Ammon's horn (tissue), 1 donor: Measurements from ENCODE around the gene PSMB7.

Experiments used
- DNase-seq: peaks from one replicate; pipeline ENCODE4 v3.0.0-alpha.2; 2016; ENCODE audit warnings: low spot score

PSMB7 gene

DNA sequence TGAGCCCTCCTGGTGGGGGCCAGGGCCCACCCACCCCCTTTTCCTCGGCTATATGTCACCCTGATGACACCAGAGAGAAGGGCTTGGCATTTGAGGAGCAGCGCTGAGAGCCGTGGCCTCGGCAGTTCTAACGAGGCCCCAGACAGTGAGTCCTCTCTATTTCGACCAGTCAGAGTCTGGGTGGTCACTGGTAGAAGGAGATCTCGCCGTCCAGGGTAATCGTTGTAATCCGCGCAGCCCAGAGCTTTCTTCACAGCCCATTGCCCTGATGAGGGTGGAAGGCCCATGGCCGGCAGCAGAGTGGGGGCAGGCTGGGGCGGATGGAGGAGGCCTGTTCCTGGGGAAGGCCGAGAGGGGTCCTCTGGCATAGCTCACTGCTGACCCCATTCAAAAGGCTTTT, 70.2 kb downstream of the PSMB7 start:
- no peak for DNase-seq

DNA sequence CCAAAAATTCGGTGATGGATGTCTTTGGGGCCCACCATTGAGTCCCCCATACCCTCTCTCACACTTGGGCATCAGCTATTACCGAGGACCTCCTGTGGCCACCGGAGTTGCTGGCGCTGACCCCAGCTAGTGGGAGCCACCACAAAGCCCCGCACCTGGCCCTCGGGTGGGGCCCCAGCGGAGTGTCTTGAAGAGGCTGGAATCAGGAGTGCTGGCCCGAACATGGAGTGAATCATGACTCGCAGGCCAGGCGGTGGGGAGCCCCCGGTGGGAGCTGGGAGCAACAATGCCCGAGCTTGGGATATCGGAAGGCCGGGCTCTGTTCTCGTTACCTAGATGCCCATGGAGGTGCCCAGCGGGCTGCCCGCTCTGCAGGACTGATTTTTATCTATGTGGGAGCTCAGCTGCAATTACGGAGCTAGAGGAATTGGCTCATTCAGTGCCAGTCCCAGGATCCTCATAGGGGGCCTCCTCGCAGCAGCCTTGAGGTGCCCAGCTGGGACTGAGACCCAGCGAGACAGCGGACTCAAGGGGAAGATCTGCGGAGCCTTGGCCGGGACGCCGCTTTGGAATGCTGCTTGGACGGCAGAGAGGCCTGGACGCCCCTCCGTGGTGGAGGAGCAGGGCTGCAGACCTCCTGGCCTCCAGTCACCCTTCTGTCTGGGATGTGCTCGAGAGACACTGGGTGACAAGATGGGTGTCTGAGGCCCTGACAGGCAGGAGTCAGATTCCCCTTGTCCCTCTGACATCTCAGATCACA, 70.8 kb downstream of the PSMB7 start:
- no peak for DNase-seq

DNA sequence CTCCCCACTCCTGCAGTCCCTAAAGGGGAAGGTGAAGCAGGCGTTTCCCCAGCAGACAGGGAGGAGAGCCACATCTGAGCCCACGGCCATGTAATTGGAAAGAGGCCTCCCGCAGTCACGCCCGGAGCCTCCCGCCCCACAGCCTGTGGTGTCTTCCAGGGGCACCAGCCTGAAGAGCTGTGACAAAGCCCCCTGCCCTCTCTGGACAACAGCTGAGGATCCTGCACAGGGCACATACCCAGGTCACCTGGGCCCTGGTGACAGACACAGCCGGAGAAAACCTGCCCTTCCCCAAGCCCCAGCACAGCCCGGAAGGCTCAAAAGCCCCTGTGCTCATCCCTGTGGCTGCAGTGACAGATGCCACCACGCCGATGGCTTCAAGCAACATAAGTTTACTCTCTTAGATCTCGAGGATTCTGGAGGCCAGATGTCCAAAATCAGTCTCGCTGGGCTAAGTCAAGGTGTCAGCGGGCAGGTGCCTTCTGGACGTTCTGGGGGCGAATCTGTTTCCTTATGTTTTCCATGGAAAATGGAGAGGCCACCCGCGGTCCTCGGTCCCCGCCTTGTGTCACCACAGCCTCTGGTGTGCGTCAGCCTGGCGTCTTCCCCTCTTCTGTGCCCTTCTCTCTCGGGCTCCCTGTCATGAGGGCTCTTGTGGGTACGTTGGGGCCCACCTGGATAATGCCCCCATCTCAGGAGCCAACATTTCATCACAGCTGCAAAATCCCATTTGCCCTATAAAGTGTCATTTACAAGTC, 71.5 kb downstream of the PSMB7 start:
- DNase-seq: no peak

DNA sequence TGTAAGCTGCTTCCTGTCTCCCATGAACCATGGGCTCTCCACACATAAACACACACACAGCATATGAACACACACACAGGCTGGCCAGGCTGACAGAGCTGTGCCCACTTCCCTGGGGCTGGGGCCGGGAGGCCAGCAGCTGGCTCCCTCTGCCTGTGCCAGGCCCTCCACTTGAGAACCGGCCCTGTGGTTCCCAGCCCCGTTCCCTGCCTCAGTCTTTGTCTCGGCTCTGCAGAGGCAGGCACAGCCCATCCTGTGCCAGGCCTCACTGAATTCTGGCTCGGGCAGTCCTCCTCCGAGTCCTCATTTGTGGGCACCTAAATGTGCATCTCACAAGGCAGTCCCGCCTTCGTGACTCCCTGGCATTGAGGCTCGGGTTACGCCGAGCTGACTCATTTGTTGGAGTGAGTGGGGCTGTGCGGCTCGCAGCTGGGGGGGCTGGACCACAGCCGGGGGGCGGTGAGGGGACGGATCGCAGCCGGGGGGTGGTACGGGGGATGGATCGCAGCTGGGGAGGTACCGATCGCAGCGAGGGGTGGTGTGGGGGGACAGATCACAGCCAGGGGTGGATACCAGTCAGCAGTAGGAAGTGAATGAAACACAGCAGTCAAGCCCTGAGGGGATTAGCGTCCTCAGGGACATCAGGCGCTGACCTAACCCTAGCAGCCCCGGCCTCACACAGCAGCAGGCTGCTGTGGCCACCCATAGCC, 72.3 kb downstream of the PSMB7 start:
- peak; percentile 80 for DNase-seq

DNA sequence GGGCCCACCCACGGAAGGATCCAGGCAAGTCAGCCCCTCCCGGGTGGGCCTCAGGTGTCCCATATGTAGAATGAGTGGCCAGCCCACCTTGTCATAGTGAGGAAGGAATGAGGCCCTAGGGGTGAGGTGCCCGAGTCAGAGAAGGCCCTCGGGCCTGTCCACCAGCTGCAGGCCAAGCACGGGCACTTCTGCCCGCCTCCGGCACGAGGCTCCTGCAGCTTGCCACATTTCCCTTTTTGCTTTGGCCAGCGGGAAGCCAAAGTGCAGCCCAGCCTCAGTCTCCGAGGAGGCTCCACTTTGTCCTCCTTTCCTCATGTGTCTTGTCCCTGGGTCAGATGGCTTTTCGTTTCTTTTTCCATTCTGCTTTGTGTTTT, 72.9 kb downstream of the PSMB7 start:
- no peak for DNase-seq

DNA sequence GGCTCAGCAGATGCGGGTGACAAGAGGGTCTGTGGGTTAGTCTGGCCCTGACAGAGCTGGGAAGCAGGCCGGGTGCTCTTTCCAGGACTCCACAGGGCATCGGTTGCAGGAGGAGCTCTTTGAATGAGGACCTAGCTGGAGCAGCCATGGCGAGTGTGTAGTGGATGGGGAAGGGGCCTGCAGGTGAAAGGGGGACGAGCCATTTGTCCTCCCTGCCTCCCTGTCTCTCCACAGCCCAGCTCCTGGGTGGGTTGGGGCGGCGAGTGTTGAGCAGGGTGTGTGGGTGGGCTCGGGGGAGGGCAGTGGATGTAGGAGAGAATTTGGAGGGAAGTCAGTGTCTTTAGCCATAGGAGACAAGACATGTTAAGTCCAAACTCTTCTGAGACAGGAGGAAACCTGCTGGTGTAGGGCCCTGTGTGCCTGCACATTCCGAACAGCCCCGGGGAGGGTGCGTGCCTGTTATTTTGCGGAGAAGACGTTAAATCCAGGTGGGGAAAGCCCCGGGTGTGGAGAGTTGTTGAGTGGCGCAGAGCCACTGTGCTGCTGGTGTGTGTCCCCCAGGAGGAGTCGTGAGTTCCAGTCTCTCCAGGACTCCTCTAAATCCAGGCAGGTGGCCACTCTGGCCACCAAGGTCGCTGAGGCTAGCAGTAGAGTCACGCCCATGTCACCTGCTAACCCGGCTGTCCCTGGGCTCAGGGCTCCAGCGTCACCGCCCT, 73.6 kb downstream of the PSMB7 start:
- DNase-seq: no peak

DNA sequence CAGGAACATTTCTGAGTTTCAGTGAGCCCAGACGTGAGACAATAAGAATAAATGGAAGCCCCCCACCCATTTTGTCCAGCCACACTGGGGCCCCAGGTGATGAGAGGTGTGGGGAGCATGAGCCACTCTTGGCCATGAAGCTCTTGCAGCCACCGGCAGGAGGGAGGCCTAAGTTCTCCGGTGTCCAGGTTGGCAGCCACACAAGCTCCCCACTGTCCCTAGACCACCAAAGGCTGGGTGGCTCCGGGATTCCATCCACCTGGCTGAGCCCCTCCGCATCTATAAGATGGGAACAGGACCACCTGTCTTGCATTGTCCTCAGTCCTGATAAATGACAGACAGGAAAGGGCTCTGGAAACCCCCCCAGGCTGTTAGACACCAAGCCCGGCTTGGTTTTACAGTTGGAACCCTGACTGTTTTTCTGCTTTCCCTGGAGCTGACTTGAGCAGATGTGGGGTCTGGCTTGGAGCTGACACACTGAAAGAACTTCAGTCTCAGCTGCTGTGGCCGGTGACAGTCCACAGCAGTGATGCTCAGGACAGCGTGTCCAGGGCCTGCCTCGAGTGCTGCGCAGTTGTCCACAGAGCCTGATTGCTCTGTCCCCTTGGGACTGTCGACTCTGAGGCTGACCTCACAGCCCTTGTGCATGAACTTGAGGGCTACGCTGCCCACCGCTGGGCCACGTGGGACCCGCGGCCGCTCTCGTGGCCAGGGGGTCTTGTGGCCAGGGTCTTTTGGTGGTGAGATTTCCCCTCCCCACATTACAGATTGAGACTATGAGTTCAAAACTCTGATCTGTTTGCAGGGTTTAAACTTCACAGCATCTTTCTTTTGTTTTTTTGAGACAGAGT, 74.8 kb downstream of the PSMB7 start:
- no peak for DNase-seq

DNA sequence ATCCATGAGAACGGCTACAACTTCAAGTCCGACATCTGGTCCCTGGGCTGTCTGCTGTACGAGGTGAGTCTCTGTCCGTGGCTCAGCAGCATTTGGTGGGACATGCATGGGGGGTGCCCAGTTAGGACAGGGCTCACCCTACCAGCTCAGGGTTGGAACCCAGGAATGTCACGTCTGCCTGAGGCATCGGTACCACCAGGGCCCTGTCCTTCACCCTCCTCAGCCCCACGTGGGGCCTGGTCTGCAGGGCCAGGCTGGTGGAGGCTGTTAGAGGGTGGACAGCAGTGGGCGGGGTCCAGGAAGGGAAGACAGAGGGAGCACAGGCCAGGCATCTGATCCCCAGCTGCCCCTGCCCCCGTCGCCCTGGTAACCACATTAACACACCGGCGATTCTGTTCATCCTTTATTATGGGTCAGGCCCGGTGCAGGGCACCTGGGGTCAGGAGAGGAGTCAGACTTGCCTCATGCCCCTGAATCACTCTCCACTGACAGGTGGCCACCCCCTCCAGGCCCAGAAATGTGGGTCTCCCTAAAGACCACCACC, 75.6 kb downstream of the PSMB7 start:
- DNase-seq: no peak

DNA sequence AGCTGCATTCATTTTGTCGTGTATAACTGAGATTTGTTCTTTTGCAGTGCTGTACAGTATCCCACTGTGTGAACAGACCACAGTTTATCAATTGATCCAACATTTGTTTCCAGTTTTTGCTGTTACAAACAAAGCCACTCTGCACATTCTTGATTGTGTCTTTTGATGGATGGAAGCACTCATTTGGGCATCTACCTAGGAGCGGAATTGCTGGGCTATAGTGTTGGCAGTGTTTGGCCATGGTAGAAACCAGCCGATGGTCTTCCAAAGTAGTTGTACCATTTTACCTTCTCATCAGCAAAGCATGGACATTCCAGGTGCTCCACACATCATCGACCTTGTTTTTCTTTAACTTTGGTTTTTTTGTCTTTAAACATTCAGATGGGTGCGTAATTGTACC, 77.7 kb downstream of the PSMB7 start:
- DNase-seq: no peak

DNA sequence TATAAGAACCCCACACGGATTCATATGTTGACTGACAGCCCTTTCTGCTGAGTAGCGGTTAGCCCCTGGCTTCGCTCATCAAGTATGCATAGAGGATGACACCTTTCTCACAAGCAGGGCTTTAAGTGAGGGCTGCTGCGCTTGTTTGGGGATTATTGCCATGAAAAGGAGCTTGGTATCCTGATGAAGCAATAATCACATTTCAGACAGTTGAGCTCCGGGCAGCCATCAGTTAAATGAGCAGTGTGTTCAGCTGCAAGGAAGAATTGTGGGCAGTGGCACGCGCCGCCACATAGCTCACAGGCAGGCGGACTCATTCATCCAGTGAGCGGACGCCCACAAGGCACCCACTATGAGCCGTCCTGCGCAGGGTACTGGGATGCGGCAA, 79.9 kb downstream of the PSMB7 start:
- DNase-seq: no peak

DNA sequence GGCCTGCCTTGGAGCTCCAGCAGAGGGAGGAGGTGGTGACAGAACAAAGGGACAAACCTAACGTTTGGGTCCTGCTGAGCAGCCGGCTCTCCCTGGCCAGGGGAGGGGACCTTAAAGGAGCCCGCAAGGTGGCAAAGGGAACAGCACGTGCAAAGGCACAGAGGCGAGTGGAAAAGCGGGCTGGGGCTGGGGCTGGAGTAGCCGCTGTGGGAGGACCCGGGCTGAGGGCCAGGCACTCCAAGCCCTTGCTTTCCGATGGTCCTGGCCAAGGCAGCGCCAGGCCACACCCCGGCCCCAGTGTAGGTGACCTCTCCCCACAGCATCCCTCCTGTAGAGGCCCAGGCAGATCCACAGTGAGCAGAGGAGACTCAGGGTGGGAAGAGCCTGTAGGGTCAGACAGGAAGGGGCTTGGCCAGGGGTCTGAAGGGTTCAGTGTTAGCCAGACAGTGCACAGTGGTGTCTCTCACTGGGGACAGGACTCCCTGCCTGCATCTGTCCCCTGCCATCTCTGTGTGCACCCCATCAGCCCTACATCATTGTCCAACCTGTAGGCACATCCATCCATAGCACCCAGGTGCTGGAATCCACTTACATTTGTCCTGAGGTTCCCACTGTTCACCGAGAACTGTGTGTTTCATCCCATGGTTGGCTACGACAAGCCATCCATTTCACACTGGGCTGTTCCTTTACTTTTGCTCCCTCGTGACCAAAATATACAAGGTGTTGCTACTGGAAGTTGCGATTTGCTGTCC, 80.5 kb downstream of the PSMB7 start:
- no peak for DNase-seq

DNA sequence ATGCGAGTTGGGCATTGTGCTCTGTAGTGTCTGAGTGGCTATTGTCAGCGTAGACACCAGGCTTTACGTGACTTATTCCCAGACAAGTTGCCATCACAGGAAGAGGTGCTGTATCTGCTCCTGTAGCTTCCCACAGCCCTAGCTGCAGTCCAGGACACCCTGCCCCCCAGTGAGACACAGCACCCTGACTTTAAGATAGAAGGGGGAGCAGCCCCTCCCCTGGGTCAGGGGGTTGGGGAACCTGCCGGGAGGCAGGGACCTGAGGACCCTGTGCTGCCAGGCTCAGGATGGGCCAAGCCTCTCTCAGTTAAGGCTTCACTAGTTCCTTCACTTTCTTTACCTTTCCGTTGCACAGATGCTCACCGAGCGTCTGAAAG, 82.1 kb downstream of the PSMB7 start:
- no peak for DNase-seq

DNA sequence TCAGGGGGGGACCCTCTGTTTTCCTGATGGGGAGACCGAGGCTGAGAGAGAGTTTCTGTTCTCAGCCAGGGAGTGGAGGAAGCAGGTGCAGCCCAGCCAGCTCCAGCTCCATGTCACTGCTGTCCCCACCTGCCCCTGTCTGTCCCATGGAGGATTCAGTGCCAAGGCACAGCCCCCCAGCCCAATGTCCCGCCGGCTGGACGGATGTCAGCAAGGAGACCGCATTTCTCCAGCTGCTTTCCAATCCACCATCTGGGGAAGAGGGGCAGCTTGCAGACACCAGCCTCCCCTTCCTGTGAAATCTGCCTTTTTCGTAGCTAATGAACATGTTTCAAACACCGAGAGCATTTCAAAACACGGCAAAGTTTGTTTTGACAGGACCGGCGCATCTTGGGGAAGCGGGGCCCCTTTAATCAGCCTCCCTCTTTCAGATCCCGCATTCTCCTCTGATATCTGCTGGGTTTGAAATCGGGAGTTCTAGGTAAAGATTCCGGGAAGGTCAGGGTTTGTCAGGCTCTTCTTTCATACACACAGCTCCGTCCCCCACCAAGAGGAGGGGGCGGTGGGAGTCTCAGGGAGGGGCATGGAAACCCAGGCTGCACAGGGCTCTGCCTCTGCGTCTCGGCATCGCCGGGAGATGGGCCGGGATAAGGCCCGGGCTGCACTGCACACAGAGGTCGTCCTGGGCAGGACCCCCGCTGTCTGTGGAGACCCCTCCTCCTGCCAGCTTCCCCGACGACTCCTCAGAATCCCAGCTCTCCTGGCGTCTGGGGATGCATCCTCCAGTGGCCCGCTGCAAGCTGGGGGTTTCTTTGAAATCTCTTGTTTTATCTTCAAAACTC, 82.7 kb downstream of the PSMB7 start:
- no peak for DNase-seq

DNA sequence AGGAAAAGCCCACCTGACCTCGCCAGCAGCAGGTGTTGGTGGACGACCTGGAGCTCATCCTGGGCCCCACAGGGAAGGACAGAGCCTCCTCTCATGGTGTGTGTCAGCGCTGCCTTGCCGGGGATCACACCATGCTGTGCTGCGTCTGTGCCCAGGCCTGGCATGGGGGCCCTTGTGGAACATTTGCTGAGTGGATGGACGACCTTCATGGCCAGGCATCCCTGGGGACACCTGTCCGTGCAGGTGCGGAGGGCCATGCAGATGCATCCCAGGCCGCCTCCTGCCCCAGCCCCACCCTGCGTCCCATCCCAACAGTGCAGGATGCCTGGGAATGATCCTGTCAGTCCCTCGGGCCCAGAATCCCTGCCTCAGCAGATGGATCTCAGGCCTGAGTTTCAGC, 83.7 kb downstream of the PSMB7 start:
- no peak for DNase-seq

DNA sequence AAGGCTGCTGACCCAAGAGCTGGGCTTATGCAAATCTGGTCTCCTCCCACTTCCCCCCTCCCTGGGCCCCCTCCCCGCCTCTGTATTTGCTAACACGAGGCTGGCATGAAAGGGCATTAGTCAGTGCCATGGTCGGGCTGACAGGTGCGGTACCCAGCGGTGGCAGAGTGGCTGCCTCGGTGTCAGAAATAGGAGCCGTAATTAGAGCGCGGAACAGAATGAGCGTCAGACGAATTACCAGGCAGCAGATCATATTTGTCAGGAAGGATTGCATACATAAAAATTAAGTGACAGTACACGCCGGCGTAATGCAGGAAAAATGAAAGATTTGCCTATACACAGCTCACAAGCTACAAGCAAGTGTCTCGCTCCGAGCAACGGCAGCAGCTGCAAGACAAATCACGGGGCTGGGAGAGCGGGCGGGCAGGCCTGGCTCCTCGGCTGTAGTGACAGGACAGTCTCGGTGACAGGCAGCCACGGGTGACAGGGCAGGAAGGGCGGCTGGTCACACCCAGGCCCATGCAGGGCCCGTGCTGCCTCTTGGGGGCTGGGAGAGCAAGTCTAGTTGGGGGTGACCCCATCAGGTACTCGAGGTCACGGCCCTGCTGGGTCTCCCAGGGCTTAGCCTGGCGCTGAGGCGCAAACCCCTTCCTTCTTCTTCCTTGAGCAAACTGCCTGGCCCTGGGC, 85.1 kb downstream of the PSMB7 start:
- DNase-seq: no peak

DNA sequence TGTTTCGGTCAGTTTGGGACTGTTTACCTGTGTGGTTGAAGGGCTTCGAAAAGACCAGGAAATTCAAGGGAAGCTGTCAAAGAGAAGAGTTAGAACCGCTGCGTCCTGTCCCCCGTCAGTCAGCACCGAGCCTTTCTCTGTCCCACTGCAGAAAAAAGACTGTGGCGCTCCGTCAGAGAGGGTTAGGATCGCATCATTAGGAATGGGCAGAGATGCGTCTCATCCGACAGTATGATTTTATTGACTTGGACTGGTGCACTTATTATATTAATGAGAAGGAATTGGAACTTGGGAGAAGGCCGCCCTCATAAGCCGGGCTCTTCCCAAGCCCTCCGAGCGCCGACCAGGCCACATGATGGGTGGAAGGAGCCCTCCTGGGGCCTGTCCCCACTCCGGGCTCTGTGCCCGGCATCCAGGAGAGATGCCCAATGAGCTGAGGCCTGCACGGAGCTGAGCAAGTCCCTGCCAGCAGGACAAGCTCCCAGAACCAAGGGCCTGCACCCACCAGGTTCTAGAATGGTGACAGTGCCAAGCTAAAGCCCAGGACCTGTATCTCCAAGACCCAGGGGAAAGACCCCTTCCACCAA, 85.9 kb downstream of the PSMB7 start:
- no peak for DNase-seq

DNA sequence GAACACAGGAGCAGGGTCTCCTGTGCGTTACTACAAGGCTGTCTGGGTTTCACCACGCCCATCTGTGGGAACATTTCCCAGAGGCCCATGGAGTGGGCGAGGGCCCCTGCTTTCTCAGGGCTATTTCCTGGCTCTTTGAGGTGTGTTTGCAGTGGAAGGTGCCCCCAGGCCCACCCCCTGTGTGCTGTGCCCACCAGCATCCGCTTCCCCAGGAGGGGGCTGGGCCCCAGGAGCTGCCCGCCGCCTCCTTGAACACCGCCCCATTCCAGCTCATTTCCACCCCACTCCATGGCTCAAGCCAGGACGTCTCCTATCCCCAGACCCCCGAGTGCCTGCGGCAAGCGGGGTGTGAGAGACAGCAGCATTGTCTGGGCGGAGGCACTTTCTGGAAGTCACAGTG, 87.0 kb downstream of the PSMB7 start:
- no peak for DNase-seq

DNA sequence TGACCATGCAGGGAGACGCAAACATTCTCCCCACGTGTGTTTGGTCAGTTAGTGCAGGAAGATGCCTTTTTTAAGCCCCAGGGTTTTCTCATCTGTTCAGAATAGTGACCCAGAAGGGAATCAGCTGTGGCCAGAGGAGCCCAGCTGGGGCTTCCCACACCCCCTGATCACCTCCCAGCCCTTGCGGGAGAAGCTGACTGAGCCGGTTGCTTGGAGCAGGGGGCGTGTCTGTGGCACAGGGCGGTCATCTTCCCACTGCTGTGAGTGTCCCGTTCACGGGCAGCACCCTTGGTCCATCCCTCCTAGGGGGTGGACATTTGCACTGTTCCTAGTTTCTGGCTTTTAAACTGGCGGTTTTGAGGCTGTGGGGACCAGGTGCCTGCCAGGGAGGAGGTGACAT, 87.8 kb downstream of the PSMB7 start:
- no peak for DNase-seq

DNA sequence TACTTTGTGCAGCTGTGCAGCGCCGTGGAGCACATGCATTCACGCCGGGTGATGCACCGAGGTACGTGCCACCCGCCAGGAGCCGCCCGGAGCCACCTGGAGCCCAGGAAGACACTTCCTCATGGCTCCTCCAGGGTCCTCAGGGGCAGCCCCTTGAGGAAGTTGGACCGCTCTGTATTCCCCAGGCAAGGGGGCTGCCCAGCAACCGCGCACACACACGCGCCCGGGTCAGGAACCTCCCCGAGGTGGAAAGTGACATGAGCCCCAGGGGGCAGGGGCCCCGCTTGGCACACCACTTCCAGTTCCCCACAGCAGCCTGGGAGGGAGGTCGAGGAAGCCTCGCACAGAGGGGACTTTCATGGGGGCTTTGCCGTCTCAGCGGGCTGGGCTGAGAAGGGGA, 88.9 kb downstream of the PSMB7 start:
- no peak for DNase-seq
